Endothelial cell (in vitro differentiated cells): ENCODE measurements around the gene CROCC. TPM values are rescaled to one million over a fixed set of nuclear protein-coding genes. Genes with fewer than 3 reads are reported as not detected.

ENCODE experiments used
- DNase-seq: peaks from one replicate; pipeline ENCODE4 v3.0.0; 2021; ENCODE audit warnings: low spot score
- H3K27ac Mint-ChIP-seq: one replicate; pipeline ENCODE4 v1.8.0; 2021; ENCODE audit warnings: mixed read lengths, inconsistent platforms; ENCODE audit not compliant: unreplicated experiment
- H3K27me3 Mint-ChIP-seq: one replicate; pipeline ENCODE4 v1.8.0; 2021; ENCODE audit warnings: mild to moderate bottlenecking, moderate library complexity, mixed read lengths, inconsistent platforms; ENCODE audit not compliant: unreplicated experiment
- H3K36me3 Mint-ChIP-seq: one replicate; pipeline ENCODE4 v1.8.0; 2021; ENCODE audit warnings: mild to moderate bottlenecking, low read depth, mixed read lengths, inconsistent platforms; ENCODE audit not compliant: unreplicated experiment
- H3K4me1 Mint-ChIP-seq: one replicate; pipeline ENCODE4 v1.8.0; 2021; ENCODE audit warnings: mild to moderate bottlenecking, mixed read lengths, inconsistent platforms; ENCODE audit not compliant: unreplicated experiment
- H3K4me3 Mint-ChIP-seq: one replicate; pipeline ENCODE4 v1.8.0; 2021; ENCODE audit warnings: mild to moderate bottlenecking, mixed read lengths, inconsistent platforms; ENCODE audit not compliant: unreplicated experiment
- H3K9me3 Mint-ChIP-seq: one replicate; pipeline ENCODE4 v1.8.0; 2021; ENCODE audit warnings: mixed read lengths, inconsistent platforms; ENCODE audit not compliant: unreplicated experiment
- total RNA-seq: library from RNA; stranded (reverse); fragmentation: NEBNext Ultra II Directional; extraction: Animal tissue kit (Norgen Biotek cat#: 25700); gene quantifications from one replicate; pipeline ENCODE4 v1.2.1, GENCODE V29; 2021; ENCODE audit not compliant: unreplicated experiment
- TF ChIP-seq, protein P1 (sequence below): fragments of 200-600 bp; sonication (generic); IDR thresholded peaks from one replicate; pipeline ENCODE4 v1.5.0; 2021; ENCODE audit warnings: antibody characterized with exemption; ENCODE audit not compliant: unreplicated experiment

The CROCC gene
- total RNA-seq, 1 donor from 2014 or later, result 38.9 TPM

DNA sequence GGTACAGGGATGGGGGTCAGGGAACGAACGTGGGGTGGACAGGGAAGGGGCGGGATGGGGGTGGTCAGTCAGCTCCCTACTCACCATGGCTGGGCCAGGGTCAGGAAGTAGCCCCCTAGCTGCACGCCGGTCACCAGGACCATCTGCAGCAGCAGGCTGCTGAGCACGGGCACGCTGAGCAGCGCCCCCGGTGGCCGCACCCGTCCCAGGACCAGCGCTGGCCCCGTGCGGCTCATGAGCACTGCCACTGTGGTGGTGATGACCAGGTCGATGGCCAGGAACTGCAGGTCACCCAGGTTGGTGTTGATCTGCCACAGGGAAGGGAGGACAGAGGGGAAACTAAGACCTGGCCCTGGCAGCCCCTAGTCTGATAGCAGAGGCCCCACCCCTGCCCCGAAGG, 65.2 kb downstream of the CROCC start:
- Mint-ChIP-seq H3K4me3 (no peak overlapping the region), H3K27ac (no peak overlapping the region), H3K27me3 (peaks cover 11% of the 10 kb centered on the region), H3K4me1 (peaks cover 8% of the 10 kb centered on the region), H3K36me3 (peaks cover 2% of the 10 kb centered on the region), H3K9me3 (no peaks in the 10 kb centered on the region)
- TF ChIP-seq, protein P1, sequence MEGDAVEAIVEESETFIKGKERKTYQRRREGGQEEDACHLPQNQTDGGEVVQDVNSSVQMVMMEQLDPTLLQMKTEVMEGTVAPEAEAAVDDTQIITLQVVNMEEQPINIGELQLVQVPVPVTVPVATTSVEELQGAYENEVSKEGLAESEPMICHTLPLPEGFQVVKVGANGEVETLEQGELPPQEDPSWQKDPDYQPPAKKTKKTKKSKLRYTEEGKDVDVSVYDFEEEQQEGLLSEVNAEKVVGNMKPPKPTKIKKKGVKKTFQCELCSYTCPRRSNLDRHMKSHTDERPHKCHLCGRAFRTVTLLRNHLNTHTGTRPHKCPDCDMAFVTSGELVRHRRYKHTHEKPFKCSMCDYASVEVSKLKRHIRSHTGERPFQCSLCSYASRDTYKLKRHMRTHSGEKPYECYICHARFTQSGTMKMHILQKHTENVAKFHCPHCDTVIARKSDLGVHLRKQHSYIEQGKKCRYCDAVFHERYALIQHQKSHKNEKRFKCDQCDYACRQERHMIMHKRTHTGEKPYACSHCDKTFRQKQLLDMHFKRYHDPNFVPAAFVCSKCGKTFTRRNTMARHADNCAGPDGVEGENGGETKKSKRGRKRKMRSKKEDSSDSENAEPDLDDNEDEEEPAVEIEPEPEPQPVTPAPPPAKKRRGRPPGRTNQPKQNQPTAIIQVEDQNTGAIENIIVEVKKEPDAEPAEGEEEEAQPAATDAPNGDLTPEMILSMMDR, result peak; percentile 56
- DNase-seq, result peak; percentile 75

DNA sequence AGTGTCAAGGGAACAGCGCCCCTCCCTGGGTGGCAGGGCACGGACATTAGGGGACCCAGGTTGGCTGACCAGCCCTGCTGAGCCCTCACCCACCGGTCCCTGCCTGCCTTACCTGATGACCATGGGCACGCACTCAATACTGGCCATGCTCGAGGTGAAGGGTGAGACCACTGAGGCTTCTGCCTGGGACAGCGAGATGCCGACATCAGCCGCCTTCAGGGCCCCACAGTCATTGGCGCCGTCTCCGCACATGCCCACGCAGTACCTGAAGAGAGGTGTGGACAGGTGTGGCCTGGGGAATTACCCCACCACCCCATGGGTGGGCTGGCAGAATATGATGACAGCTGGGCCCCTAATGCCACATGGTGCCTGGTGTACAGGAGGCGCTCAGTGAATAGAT, 66.5 kb downstream of the CROCC start:
- Mint-ChIP-seq H3K4me1 (peaks cover 7% of the 10 kb centered on the region), H3K9me3 (no peaks in the 10 kb centered on the region), H3K4me3 (no peak overlapping the region), H3K27ac (no peak overlapping the region), H3K27me3 (peaks cover 6% of the 10 kb centered on the region), H3K36me3 (peaks cover 2% of the 10 kb centered on the region)
- no peak for DNase-seq
- TF ChIP-seq, protein P1, result no peak

DNA sequence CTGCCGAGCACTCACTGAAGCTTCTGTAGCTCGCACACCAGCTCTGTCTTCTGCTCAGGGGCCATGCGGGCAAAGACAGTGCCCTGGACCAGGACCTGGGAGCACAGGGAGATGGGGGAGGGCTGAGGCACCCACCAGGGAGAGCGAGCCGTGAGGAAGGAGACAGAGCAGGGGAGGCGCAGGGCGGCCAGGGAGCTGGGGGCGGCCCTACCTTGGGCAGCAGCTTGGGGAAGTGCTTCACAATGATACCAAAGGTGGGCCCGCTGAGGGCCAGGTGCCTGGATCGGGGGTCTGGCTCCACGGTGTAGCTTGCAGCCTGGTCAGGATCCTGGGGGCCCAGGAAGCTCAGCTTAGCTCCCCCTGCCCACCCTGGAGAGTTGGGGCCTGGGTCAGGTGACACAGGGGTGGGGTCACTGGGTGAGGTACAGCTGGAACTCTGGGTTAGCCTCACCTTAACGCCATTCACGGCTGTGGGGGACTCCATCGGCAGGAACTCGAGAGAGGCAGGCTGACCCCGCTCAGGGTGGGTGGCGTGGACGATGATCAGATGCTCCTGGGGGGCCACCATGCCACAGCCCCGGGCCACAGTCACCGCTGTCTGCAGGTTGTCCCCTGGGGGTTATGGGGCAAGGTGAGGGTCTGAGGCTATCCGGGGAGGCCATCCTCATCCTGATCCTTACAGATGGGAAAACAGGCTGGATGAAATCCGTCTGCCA, 68.1 kb downstream of the CROCC start:
- Mint-ChIP-seq H3K4me3 (no peak overlapping the region), H3K27ac (no peak overlapping the region), H3K4me1 (no peaks in the 10 kb centered on the region), H3K27me3 (peaks cover 3% of the 10 kb centered on the region), H3K9me3 (no peaks in the 10 kb centered on the region), H3K36me3 (peaks cover 3% of the 10 kb centered on the region)
- TF ChIP-seq, protein P1, result no peak
- DNase-seq, result no peak

DNA sequence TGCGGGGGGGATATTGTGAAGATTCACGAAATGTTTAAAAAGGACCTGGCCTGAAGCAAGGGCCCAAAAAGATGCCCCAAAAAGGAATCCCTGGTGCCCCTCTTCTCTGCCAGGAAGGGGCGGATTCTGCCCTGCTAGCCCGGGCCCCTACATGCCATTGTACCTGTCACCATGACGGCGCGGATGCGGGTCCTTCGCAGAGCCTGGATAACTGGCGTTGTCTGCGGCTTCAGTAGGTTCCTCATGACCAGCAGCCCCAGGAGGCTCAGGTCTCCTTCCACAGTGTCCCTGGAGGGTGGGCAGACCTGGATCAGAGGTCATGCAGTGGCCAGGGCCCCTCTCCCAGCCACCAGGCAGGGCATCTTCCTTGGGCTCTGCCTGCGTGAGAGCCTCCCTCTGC, 69.8 kb downstream of the CROCC start:
- Mint-ChIP-seq H3K36me3 (peaks cover 7% of the 10 kb centered on the region), H3K9me3 (no peaks in the 10 kb centered on the region)
- TF ChIP-seq, protein P1, result no peak

DNA sequence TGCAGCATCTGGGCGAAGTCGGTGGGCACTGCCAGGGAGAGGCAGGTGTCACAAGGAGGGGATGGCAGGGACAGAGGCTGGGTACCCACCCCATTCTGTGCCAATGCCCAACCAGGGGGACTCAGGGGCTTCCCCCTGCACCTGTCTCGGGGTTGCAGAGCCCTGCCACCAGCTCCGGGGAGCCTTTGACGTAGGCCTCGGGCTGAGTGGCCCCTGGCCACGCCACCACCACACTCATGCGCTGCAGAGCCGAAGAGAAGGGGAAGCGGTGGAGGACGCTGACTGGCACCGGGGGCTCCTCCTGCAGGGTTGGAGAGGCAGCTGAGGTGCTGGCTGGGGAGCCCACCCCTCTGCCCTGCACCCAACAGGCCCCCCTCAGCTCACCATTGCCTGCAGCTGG, 70.4 kb downstream of the CROCC start:
- no peak for DNase-seq
- Mint-ChIP-seq H3K4me1 (no peaks in the 10 kb centered on the region), H3K4me3 (no peak overlapping the region), H3K27me3 (peaks cover 3% of the 10 kb centered on the region), H3K9me3 (no peaks in the 10 kb centered on the region), H3K27ac (no peak overlapping the region), H3K36me3 (peaks cover 7% of the 10 kb centered on the region)
- TF ChIP-seq, protein P1, result no peak

More for the DNA sequence above, 69.8 kb downstream of the CROCC start:
- H3K27ac Mint-ChIP-seq, result no peak overlapping the region
- H3K4me3 Mint-ChIP-seq, result peak overlapping the region; percentile 33
- no peak for DNase-seq
- H3K4me1 Mint-ChIP-seq, result no peaks in the 10 kb centered on the region
- H3K27me3 Mint-ChIP-seq, result peaks cover 3% of the 10 kb centered on the region
